ENCODE data around the gene SNX19.

DNA sequence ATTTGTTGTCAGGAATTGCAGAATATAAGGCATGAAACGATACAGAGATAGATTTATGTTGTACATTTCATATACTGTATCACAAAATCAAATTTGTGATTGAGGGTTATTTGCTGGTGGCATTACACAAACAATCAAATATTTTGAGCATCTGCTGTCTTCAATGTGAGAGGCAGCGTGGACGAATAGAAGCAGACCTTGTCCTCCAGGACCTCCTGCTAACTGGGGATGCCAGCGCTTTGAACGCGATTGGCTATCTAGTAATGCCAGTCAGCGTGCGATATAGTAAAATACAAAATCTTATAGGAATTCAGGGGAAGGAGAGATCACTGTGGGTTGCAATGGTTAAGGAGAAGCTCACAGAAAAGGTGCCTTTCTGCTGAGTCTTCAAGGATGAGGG is 631 bp upstream of the SNX19 start:
- TF ChIP-seq, protein P1, sequence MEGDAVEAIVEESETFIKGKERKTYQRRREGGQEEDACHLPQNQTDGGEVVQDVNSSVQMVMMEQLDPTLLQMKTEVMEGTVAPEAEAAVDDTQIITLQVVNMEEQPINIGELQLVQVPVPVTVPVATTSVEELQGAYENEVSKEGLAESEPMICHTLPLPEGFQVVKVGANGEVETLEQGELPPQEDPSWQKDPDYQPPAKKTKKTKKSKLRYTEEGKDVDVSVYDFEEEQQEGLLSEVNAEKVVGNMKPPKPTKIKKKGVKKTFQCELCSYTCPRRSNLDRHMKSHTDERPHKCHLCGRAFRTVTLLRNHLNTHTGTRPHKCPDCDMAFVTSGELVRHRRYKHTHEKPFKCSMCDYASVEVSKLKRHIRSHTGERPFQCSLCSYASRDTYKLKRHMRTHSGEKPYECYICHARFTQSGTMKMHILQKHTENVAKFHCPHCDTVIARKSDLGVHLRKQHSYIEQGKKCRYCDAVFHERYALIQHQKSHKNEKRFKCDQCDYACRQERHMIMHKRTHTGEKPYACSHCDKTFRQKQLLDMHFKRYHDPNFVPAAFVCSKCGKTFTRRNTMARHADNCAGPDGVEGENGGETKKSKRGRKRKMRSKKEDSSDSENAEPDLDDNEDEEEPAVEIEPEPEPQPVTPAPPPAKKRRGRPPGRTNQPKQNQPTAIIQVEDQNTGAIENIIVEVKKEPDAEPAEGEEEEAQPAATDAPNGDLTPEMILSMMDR (IDR thresholded peaks at IDR 0.05; ENCODE audit: low read length): no peak
- no peak for TF ChIP-seq EZH2 (IDR thresholded peaks at IDR 0.05; ENCODE audit: borderline replicate concordance, low read length)

Data from OCI-LY1 (cell line).